ENCODE results near the gene FOXE3.

The FOXE3 gene

GRCh38 chr1:47436304-47436978 lies 20.4 kb downstream of the FOXE3 start:
- peak; percentile 70 to 77 for DNase-seq

- peak in 1 of 2 experiments; percentile 46 for DNase-seq
These were observed 20.9 kb downstream of the FOXE3 start for GRCh38 chr1:47436979-47437446.

- DNase-seq, result peak; percentile 78 to 84
These were observed 21.5 kb downstream of the FOXE3 start, which contains the start of gene FOXD2 for GRCh38 chr1:47437447-47438164. TSS of gene FOXD2 (plus strand) at chr1:47438044. CDS start at chr1:47438136, 92 bp downstream.

GRCh38 chr1:47438165-47439016 lies 22.3 kb downstream of the FOXE3 start:
- DNase-seq, result no peak

GRCh38 chr1:47439017-47439818 lies 23.1 kb downstream of the FOXE3 start:
- DNase-seq, result no peak

- DNase-seq, result no peak
These were observed 23.9 kb downstream of the FOXE3 start for GRCh38 chr1:47439819-47440598.

GRCh38 chr1:47440599-47441081 lies 24.6 kb downstream of the FOXE3 start:
- DNase-seq, result no peak

- no peak for DNase-seq
These were observed 25.5 kb downstream of the FOXE3 start for GRCh38 chr1:47441450-47442106.

GRCh38 chr1:47442202-47442601 lies 26.1 kb downstream of the FOXE3 start:
- no peak for DNase-seq

GRCh38 chr1:47442842-47443529 lies 26.9 kb downstream of the FOXE3 start:
- no peak for DNase-seq

- no peak for DNase-seq
These were observed 27.6 kb downstream of the FOXE3 start for GRCh38 chr1:47443530-47444296.

GRCh38 chr1:47444297-47444561 lies 28.1 kb downstream of the FOXE3 start:
- DNase-seq, result no peak

- DNase-seq, result no peak
These were observed 28.7 kb downstream of the FOXE3 start for GRCh38 chr1:47444562-47445465.

GRCh38 chr1:47445823-47446550 lies 29.9 kb downstream of the FOXE3 start:
- DNase-seq, result no peak

GRCh38 chr1:47448462-47449222 lies 32.6 kb downstream of the FOXE3 start:
- DNase-seq, result no peak

GRCh38 chr1:47449822-47450552 lies 33.9 kb downstream of the FOXE3 start:
- DNase-seq, result peak in 1 of 2 experiments; percentile 9

All from Kasumi-1 (cell line).